SK-N-SH (cell line): ENCODE data around the gene RFC5. TPM values are rescaled to one million over a fixed set of nuclear protein-coding genes. Genes with fewer than 3 reads are reported as not detected.

ENCODE experiments used
- CTCF ChIA-PET: fragments of 300-600, 350-600 bp; formaldehyde crosslinking; extraction: SDS; loops from one replicate; lab custom pipeline; 2021; lab: Yijun Ruan, JAX
- POLR2A ChIA-PET: fragments of 350-600 bp; sonication (Branson Sonifier 250); formaldehyde crosslinking; extraction: SDS; loops from one replicate; lab custom pipeline; 2020; ENCODE audit warnings: antibody characterized with exemption, inconsistent platforms; lab: Yijun Ruan, JAX
- DNase-seq: peaks from one replicate; pipeline ENCODE4 v3.0.0; 2012
- H2AFZ ChIP-seq: fragments of 200-600 bp; sonication (generic); 2 replicates; pipeline ENCODE4 v1.8.1; 2016; ENCODE audit warnings: antibody characterized with exemption, mild to moderate bottlenecking, low read depth
- H3F3A ChIP-seq: fragments of 200-600 bp; sonication (generic); replicated peaks from 2 replicates; pipeline ENCODE3; 2016; ENCODE audit warnings: antibody characterized with exemption, mild to moderate bottlenecking; ENCODE audit not compliant: insufficient read depth
- H3K27ac ChIP-seq, 2 experiments: fragments of 200-500 bp in 1 of 2; fragments of 200-600 bp in 1 of 2; sonication (Bioruptor generic) in 1 of 2; sonication (generic), shearing (Covaris generic) in 1 of 2; 2 replicates each; pipeline versions ENCODE4 v1.5.1 to v1.6.1; 2014 to 2016; ENCODE audit warnings: low read depth in 2 of 2, inconsistent platforms in 1 of 2, low read length in 1 of 2, mild to moderate bottlenecking in 1 of 2, mixed read lengths in 1 of 2
- H3K27me3 ChIP-seq: fragments of 200-600 bp; sonication (generic), shearing (Covaris generic); 2 replicates; pipeline ENCODE4 v1.6.1; 2016; ENCODE audit warnings: mixed run types; ENCODE audit not compliant: insufficient read depth
- H3K36me3 ChIP-seq, 2 experiments: fragments of 200-500 bp in 1 of 2; fragments of 200-600 bp in 1 of 2; sonication (Bioruptor generic) in 1 of 2; sonication (generic) in 1 of 2; replicated peaks in 1 of 2; 2 replicates each; pipeline versions ENCODE3 to v1.5.1; 2014 to 2016; ENCODE audit warnings: low read length in 1 of 2, mild to moderate bottlenecking in 1 of 2; ENCODE audit not compliant: insufficient read depth in 2 of 2, control insufficient read depth in 1 of 2
- H3K4me1 ChIP-seq, 2 experiments: fragments of 200-500 bp in 1 of 2; fragments of 200-600 bp in 1 of 2; sonication (Bioruptor generic) in 1 of 2; sonication (generic), shearing (Covaris generic) in 1 of 2; 2 replicates each; pipeline versions ENCODE4 v1.5.1 to v1.6.1; 2014 to 2016; ENCODE audit warnings: low read depth in 1 of 2, low read length in 1 of 2, mixed run types in 1 of 2; ENCODE audit not compliant: insufficient read depth in 2 of 2, control insufficient read depth in 1 of 2
- H3K4me2 ChIP-seq: fragments of 200-600 bp; sonication (generic), shearing (Covaris generic); 2 replicates; pipeline ENCODE4 v1.6.1; 2017; ENCODE audit warnings: mixed run types
- H3K4me3 ChIP-seq, 2 experiments: fragments of 200-500 bp in 1 of 2; fragments of 200-600 bp in 1 of 2; sonication (Bioruptor generic) in 1 of 2; sonication (generic), shearing (Covaris generic) in 1 of 2; 2 replicates each; pipeline versions ENCODE4 v1.5.1 to v1.8.1; 2014 to 2016; ENCODE audit warnings: low read depth in 2 of 2, inconsistent platforms in 1 of 2, low read length in 1 of 2, mild to moderate bottlenecking in 1 of 2, mixed read lengths in 1 of 2, moderate library complexity in 1 of 2
- H3K79me2 ChIP-seq: fragments of 200-600 bp; sonication (generic); 2 replicates; pipeline ENCODE4 v1.8.1; 2017; ENCODE audit warnings: mild to moderate bottlenecking; ENCODE audit not compliant: insufficient read depth
- H3K9ac ChIP-seq: fragments of 200-600 bp; sonication (generic); 2 replicates; pipeline ENCODE4 v1.6.1; 2017; ENCODE audit warnings: mixed run types
- H3K9me2 ChIP-seq: fragments of 200-600 bp; sonication (generic); 2 replicates; pipeline ENCODE4 v1.6.1; 2017; ENCODE audit warnings: mixed run types
- H3K9me3 ChIP-seq: fragments of 200-600 bp; sonication (generic); 2 replicates; pipeline ENCODE4 v1.6.1; 2017; ENCODE audit warnings: mixed run types, mild to moderate bottlenecking, moderate library complexity
- H4K20me1 ChIP-seq: fragments of 200-600 bp; sonication (generic); 2 replicates; pipeline ENCODE4 v1.6.1; 2017; ENCODE audit warnings: mild to moderate bottlenecking, mixed run types; ENCODE audit not compliant: insufficient read depth
- CHD2 ChIP-seq: fragments of 150-350 bp; IDR thresholded peaks from 2 replicates; pipeline ENCODE4 v1.6.1; 2018; ENCODE audit warnings: low read length; ENCODE audit not compliant: partially characterized antibody
- CTCF ChIP-seq: fragments of 200-600 bp; sonication (generic); IDR thresholded peaks from 2 replicates; pipeline ENCODE4 v1.6.1; 2017; ENCODE audit warnings: antibody characterized with exemption, mild to moderate bottlenecking, moderate library complexity
- EZH2phosphoT487 ChIP-seq: fragments of 200-600 bp; sonication (generic); IDR thresholded peaks from 2 replicates; pipeline ENCODE4 v1.6.1; 2017; ENCODE audit warnings: low read depth, mixed run types, mild to moderate bottlenecking, antibody characterized with exemption, moderate library complexity, borderline replicate concordance
- FOXJ3 ChIP-seq: sonication (generic); formaldehyde crosslinking; IDR thresholded peaks from 2 replicates; pipeline ENCODE4 v1.5.1; 2020; ENCODE audit warnings: mild to moderate bottlenecking, missing genetic modification reagents
- FOXM1 ChIP-seq: IDR thresholded peaks from 2 replicates; pipeline ENCODE4 v1.4.0; 2012; ENCODE audit warnings: low read depth, mild to moderate bottlenecking
- JUND ChIP-seq: IDR thresholded peaks from 2 replicates; pipeline ENCODE4 v1.4.0; 2012
- PBX3 ChIP-seq: IDR thresholded peaks from 2 replicates; pipeline ENCODE4; 2012
- REST ChIP-seq: IDR thresholded peaks from 2 replicates; pipeline ENCODE4 v1.6.1; 2012; ENCODE audit warnings: mild to moderate bottlenecking, low read depth, low read length, moderate library complexity
- RXRA ChIP-seq: IDR thresholded peaks from 2 replicates; pipeline ENCODE4 v1.4.0; 2012; ENCODE audit warnings: low read depth, mild to moderate bottlenecking, borderline replicate concordance
- SIN3A ChIP-seq: IDR thresholded peaks from 2 replicates; pipeline ENCODE4 v1.6.1; 2012; ENCODE audit warnings: low read depth, mild to moderate bottlenecking, low read length, moderate library complexity, borderline replicate concordance
- SMC3 ChIP-seq: IDR thresholded peaks from 2 replicates; pipeline ENCODE4 v1.6.1; 2012; ENCODE audit warnings: low read depth, low read length, improper control_type of control experiment
- TAF1 ChIP-seq: IDR thresholded peaks from 2 replicates; pipeline ENCODE4 v1.6.1; 2012; ENCODE audit warnings: low read depth, mild to moderate bottlenecking, low read length, moderate library complexity, borderline replicate concordance
- YY1 ChIP-seq: IDR thresholded peaks from 2 replicates; pipeline ENCODE4 v1.4.0; 2012; ENCODE audit warnings: low read depth, mild to moderate bottlenecking
- ZBTB33 ChIP-seq: IDR thresholded peaks from 2 replicates; pipeline ENCODE4 v1.4.0; 2012; ENCODE audit warnings: low read depth, borderline replicate concordance
- WGBS: methylation state at CpG from one replicate; pipeline ENCODE4 v1.1.6; 2017; ENCODE audit warnings: low lambda C conversion rate; 5-methylcytosine and 5-hydroxymethylcytosine counted together
- polyA plus RNA-seq, 3 experiments: library from polyadenylated mRNA; depleted of rRNA; stranded (reverse); fragments of >200 nt; gene quantifications; 2 replicates each; pipeline ENCODE4 v1.2.3, GENCODE V29; 2012

The RFC5 gene
- polyA plus RNA-seq, 1 of the 3 experiments (the other 2 are of a cell fraction): 15.3 TPM

GRCh38 chr12:118013283-118013682 is 3.2 kb upstream of the RFC5 start:
- TF ChIP-seq PBX3 (no peak), FOXM1 (no peak), CTCF (no peak), YY1 (no peak), JUND (no peak), SMC3 (no peak), SIN3A (no peak), TAF1 (no peak), RXRA (no peak), ZBTB33 (no peak), REST (no peak), EZH2phosphoT487 (no peak), FOXJ3 (CRISPR knock-in tag) (no peak), CHD2 (no peak)
- TF ChIP-seq, all 33 proteins: peak for 0
- Histone ChIP-seq H3K27ac (no peak overlapping the region), H3K4me2 (no peak overlapping the region), H2AFZ (no peak overlapping the region), H3K9me2 (no peaks in the 10 kb centered on the region), H3K9ac (no peak overlapping the region), H3K9me3 (no peaks in the 10 kb centered on the region), H3K4me3 (no peak overlapping the region), H3F3A (no peaks in the 10 kb centered on the region), H3K36me3 (no peaks in the 10 kb centered on the region), H3K4me1 (peaks cover 0 to 10% of the 10 kb centered on the region in 2 experiments; a peak in 3 of 4 replicates), H4K20me1 (no peaks in the 10 kb centered on the region), H3K27me3 (no peaks in the 10 kb centered on the region), H3K79me2 (peaks cover 17% of the 10 kb centered on the region)
- POLR2A ChIA-PET: no interaction called here
- CTCF ChIA-PET: no interaction called here
- no peak for DNase-seq
- WGBS: 68% methylated on average over 3 of the region's 3 CpGs
